GM23248 (cell line): ENCODE results near the gene HIF1A. TPM values are rescaled to one million over a fixed set of nuclear protein-coding genes. Genes with fewer than 3 reads are reported as not detected.

ENCODE experiments used
- DNase-seq: peaks from one replicate; pipeline ENCODE4 v3.0.0-alpha.2; 2015
- H2AFZ ChIP-seq: fragments of 200-600 bp; sonication (generic); 2 replicates; pipeline ENCODE4 v1.6.1; 2016; ENCODE audit warnings: antibody characterized with exemption
- H3F3A ChIP-seq: fragments of 200-600 bp; sonication (generic); 2 replicates; pipeline ENCODE4 v1.6.1; 2016; ENCODE audit warnings: mild to moderate bottlenecking, antibody characterized with exemption, mixed run types; ENCODE audit not compliant: insufficient read depth
- H3K27ac ChIP-seq: fragments of 200-600 bp; sonication (generic); 2 replicates; pipeline ENCODE4 v1.5.1; 2016; ENCODE audit warnings: mild to moderate bottlenecking
- H3K27me3 ChIP-seq: fragments of 200-600 bp; sonication (generic); replicated peaks from 2 replicates; pipeline ENCODE4 v1.6.1; 2016; ENCODE audit warnings: mild to moderate bottlenecking; ENCODE audit not compliant: insufficient read depth
- H3K36me3 ChIP-seq: fragments of 200-600 bp; sonication (generic); 2 replicates; pipeline ENCODE4 v1.6.1; 2016; ENCODE audit warnings: low read depth, mild to moderate bottlenecking
- H3K4me1 ChIP-seq: fragments of 200-600 bp; sonication (generic); 2 replicates; pipeline ENCODE4 v1.6.1; 2016; ENCODE audit warnings: mild to moderate bottlenecking; ENCODE audit not compliant: insufficient read depth
- H3K4me2 ChIP-seq: fragments of 200-600 bp; sonication (generic); one replicate; pipeline ENCODE4 v1.6.1; 2016; ENCODE audit warnings: mild to moderate bottlenecking; ENCODE audit not compliant: unreplicated experiment
- H3K4me3 ChIP-seq: fragments of 200-600 bp; sonication (generic); 2 replicates; pipeline ENCODE4 v1.5.1; 2016; ENCODE audit warnings: mild to moderate bottlenecking
- H3K79me2 ChIP-seq: fragments of 200-600 bp; sonication (generic); 2 replicates; pipeline ENCODE4 v1.6.1; 2016; ENCODE audit warnings: mild to moderate bottlenecking; ENCODE audit not compliant: insufficient read depth
- H3K9ac ChIP-seq: fragments of 200-600 bp; sonication (generic); 2 replicates; pipeline ENCODE4 v1.6.1; 2016; ENCODE audit warnings: mild to moderate bottlenecking
- H3K9me2 ChIP-seq: fragments of 200-600 bp; sonication (generic); 2 replicates; pipeline ENCODE4 v1.6.1; 2016; ENCODE audit warnings: mixed run types, mild to moderate bottlenecking, moderate library complexity; ENCODE audit not compliant: insufficient read depth
- H3K9me3 ChIP-seq: fragments of 200-600 bp; sonication (generic); one replicate; pipeline ENCODE4 v1.6.1; 2017; ENCODE audit warnings: low read depth
- H4K20me1 ChIP-seq: fragments of 200-600 bp; sonication (generic); 2 replicates; pipeline ENCODE4 v1.6.0; 2016; ENCODE audit not compliant: insufficient read depth
- EZH2 ChIP-seq: fragments of 200-600 bp; sonication (generic); IDR thresholded peaks from 2 replicates; pipeline ENCODE4 v1.6.1; 2018; ENCODE audit warnings: antibody characterized with exemption, mild to moderate bottlenecking; ENCODE audit not compliant: insufficient read depth, poor library complexity, severe bottlenecking
- EZH2phosphoT487 ChIP-seq: fragments of 200-600 bp; sonication (generic); IDR thresholded peaks from 2 replicates; pipeline ENCODE4 v1.6.1; 2018; ENCODE audit warnings: antibody characterized with exemption, moderate library complexity, mild to moderate bottlenecking, low read depth; ENCODE audit not compliant: insufficient read depth
- whole genome bisulfite sequencing, 2 experiments: methylation state at CpG; one replicate each; pipeline ENCODE4 v1.1.6; 2015 to 2017; ENCODE audit warnings: low lambda C conversion rate in 2 of 2, low coverage in 1 of 2; ENCODE audit errors: missing lambda C conversion rate in 2 of 2; 5-methylcytosine and 5-hydroxymethylcytosine counted together
- in situ Hi-C: fragments of 300-500 bp; cut with MboI; formaldehyde crosslinking; loops from 2 replicates; pipeline ENCODE4 v1.15.0; 2020
- polyA plus RNA-seq: library from polyadenylated mRNA; unstranded; fragments of >200 nt; fragmentation: Nextera tagmentation; extraction: Ambion mirVana; gene quantifications from 2 replicates; pipeline ENCODE4 v1.2.1, GENCODE V29; 2016
- total RNA-seq: library from RNA; depleted of rRNA; stranded (reverse); fragments of >200 nt; shearing (Covaris generic); gene quantifications from 2 replicates; pipeline ENCODE4 v1.2.3, GENCODE V29; 2014

Gene HIF1A
- total and polyA plus RNA-seq, 2 experiments from 2014 or later = 907 to 1,114 TPM

GRCh38 chr14:61649283-61649682 lies 46.0 kb upstream of the HIF1A start:
- Histone ChIP-seq H3K79me2 (peaks cover 11% of the 10 kb centered on the region), H3K4me2 (no peak overlapping the region), H3K4me1 (peaks cover 26% of the 10 kb centered on the region), H3K27ac (no peak overlapping the region), H3F3A (peaks cover 31% of the 10 kb centered on the region), H4K20me1 (no peaks in the 10 kb centered on the region), H3K9me2 (no peaks in the 10 kb centered on the region), H3K36me3 (no peaks in the 10 kb centered on the region), H3K9ac (no peak overlapping the region), H2AFZ (no peak overlapping the region), H3K9me3 (no peaks in the 10 kb centered on the region), H3K4me3 (no peak overlapping the region), H3K27me3 (no peaks in the 10 kb centered on the region)
- WGBS, 2 experiments = 97 to 99% methylated on average over 4 of the region's 4 CpGs
- in situ Hi-C loops = no loop called here
- DNase-seq = no peak
- TF ChIP-seq EZH2 (no peak), EZH2phosphoT487 (no peak)

GRCh38 chr14:61651355-61651754 lies 44.0 kb upstream of the HIF1A start:
- no peaks in the 10 kb centered on the region for H4K20me1 ChIP-seq
- TF ChIP-seq EZH2phosphoT487 (no peak), EZH2 (no peak)
- H3K4me1 ChIP-seq = peaks cover 17% of the 10 kb centered on the region
- H3K36me3 ChIP-seq = no peaks in the 10 kb centered on the region
- H3K27ac ChIP-seq = no peak overlapping the region
- 90% methylated on average over 4 of the region's 4 CpGs for whole genome bisulfite sequencing, 2 experiments
- H3K9ac ChIP-seq = no peak overlapping the region
- H3K79me2 ChIP-seq = no peaks in the 10 kb centered on the region
- no peak overlapping the region for H2AFZ ChIP-seq
- H3K9me3 ChIP-seq = no peaks in the 10 kb centered on the region
- H3K27me3 ChIP-seq = no peaks in the 10 kb centered on the region
- DNase-seq = no peak
- H3F3A ChIP-seq = peaks cover 21% of the 10 kb centered on the region
- in situ Hi-C loops = no loop called here
- H3K4me3 ChIP-seq = no peak overlapping the region
- H3K4me2 ChIP-seq = no peak overlapping the region
- H3K9me2 ChIP-seq = no peaks in the 10 kb centered on the region

- Histone ChIP-seq H3K79me2 (no peaks in the 10 kb centered on the region), H3K9me3 (no peaks in the 10 kb centered on the region), H3K4me1 (peaks cover 17% of the 10 kb centered on the region), H3K4me3 (no peak overlapping the region), H3K27me3 (no peaks in the 10 kb centered on the region), H3K9me2 (no peaks in the 10 kb centered on the region), H4K20me1 (no peaks in the 10 kb centered on the region), H3K4me2 (peak overlapping the region; percentile 48), H2AFZ (peak overlapping the region; percentile 50), H3F3A (peaks cover 21% of the 10 kb centered on the region), H3K9ac (peak overlapping the region; percentile 43; the same call in 1 of the 2 replicates), H3K36me3 (no peaks in the 10 kb centered on the region), H3K27ac (peak overlapping the region; percentile 36)
- DNase-seq = peak; percentile 44
- no peak for TF ChIP-seq EZH2phosphoT487
- TF ChIP-seq EZH2 = no peak
- WGBS, 2 experiments = 15 to 25% methylated on average over 5 of the region's 5 CpGs
- in situ Hi-C loops = no loop called here
Measured at GRCh38 chr14:61652526-61653262, 42.6 kb upstream of the HIF1A start.

- Histone ChIP-seq H3K4me3 (0 out of 2 replicates have a peak overlapping the region, but pooled peaks have one; percentile 15), H3K27me3 (no peaks in the 10 kb centered on the region), H4K20me1 (no peaks in the 10 kb centered on the region), H3K9ac (peak overlapping the region; percentile 43), H3K27ac (peak overlapping the region; percentile 36), H3K9me3 (no peaks in the 10 kb centered on the region), H3K4me1 (peaks cover 17% of the 10 kb centered on the region), H3K4me2 (peak overlapping the region; percentile 48), H3K9me2 (no peaks in the 10 kb centered on the region), H3K79me2 (no peaks in the 10 kb centered on the region), H2AFZ (peak overlapping the region; percentile 50; the same call in 1 of the 2 replicates), H3F3A (peaks cover 21% of the 10 kb centered on the region), H3K36me3 (no peaks in the 10 kb centered on the region)
- 13 to 17% methylated on average over 6 of the region's 6 CpGs for WGBS, 2 experiments
- in situ Hi-C loops = no loop called here
- TF ChIP-seq EZH2phosphoT487 = no peak
- DNase-seq = peak; percentile 88
Measured at GRCh38 chr14:61653507-61653906, 41.8 kb upstream of the HIF1A start.
